PC-9 (cell line): Measurements from ENCODE around the gene SEMA7A.

Experiments
- CTCF ChIP-seq: fragments of 200-600 bp; sonication (generic); conservative IDR thresholded peaks from 2 replicates; pipeline ENCODE4 v1.6.1; 2017; ENCODE audit warnings: mixed run types, antibody characterized with exemption, mild to moderate bottlenecking, moderate library complexity
- EZH2 ChIP-seq: fragments of 200-600 bp; sonication (generic); IDR thresholded peaks from 2 replicates; pipeline ENCODE4 v1.8.0; 2017; ENCODE audit warnings: antibody characterized with exemption, low read depth

GRCh38 chr15:74390647-74391288, 43.0 kb downstream of the SEMA7A start:
- TF ChIP-seq CTCF, result no peak
- no peak for TF ChIP-seq EZH2
